ENCODE measurements around the gene MS4A4E. TPM values are rescaled to one million over a fixed set of nuclear protein-coding genes. Genes with fewer than 3 reads are reported as not detected.

The MS4A4E gene
- not detected in 2 replicates for total RNA-seq

- no peak for DNase-seq (ENCODE audit: low read depth in 2 of 2)
Measured at GRCh38 chr11:60242740-60243239, at the start of gene MS4A4E. Gene MS4A4E, minus strand, starts transcription at chr11:60243137. Its CDS starts 13,082 bp downstream, at chr11:60230055.

- DNase-seq (ENCODE audit: low read depth in 2 of 2) = no peak
Measured at GRCh38 chr11:60292145-60292544, 49.2 kb upstream of the MS4A4E start.

GRCh38 chr11:60288531-60288930 lies 45.6 kb upstream of the MS4A4E start:
- DNase-seq (ENCODE audit: low read depth in 2 of 2) = no peak

- DNase-seq (ENCODE audit: low read depth in 2 of 2) = peak in 1 of 2 donors; percentile 21
Measured at GRCh38 chr11:60285411-60286126, 42.6 kb upstream of the MS4A4E start.

- DNase-seq (ENCODE audit: low read depth in 2 of 2) = no peak
Measured at GRCh38 chr11:60282286-60282685, 39.3 kb upstream of the MS4A4E start.

GRCh38 chr11:60281485-60281884 lies 38.5 kb upstream of the MS4A4E start:
- no peak for DNase-seq (ENCODE audit: low read depth in 2 of 2)

- no peak for DNase-seq (ENCODE audit: low read depth in 2 of 2)
Measured at GRCh38 chr11:60280412-60280811, 37.5 kb upstream of the MS4A4E start, which contains the start of gene MS4A4A. Gene MS4A4A, plus strand, starts transcription at chr11:60280666. Its CDS starts 10 bp downstream, at chr11:60280676.

- no peak for DNase-seq (ENCODE audit: low read depth in 2 of 2)
Measured at GRCh38 chr11:60274416-60274815, 31.5 kb upstream of the MS4A4E start.

- peak; percentile 7 to 50 for DNase-seq (ENCODE audit: low read depth in 2 of 2)
Measured at GRCh38 chr11:60265373-60266214, 22.7 kb upstream of the MS4A4E start.

GRCh38 chr11:60264644-60265043 lies 21.7 kb upstream of the MS4A4E start:
- DNase-seq (ENCODE audit: low read depth in 2 of 2) = no peak

GRCh38 chr11:60263402-60263801 lies 20.5 kb upstream of the MS4A4E start:
- DNase-seq (ENCODE audit: low read depth in 2 of 2) = no peak

GRCh38 chr11:60261014-60261413 lies 18.1 kb upstream of the MS4A4E start:
- no peak for DNase-seq (ENCODE audit: low read depth in 2 of 2)

GRCh38 chr11:60257956-60258722 lies 15.2 kb upstream of the MS4A4E start:
- no peak for DNase-seq (ENCODE audit: low read depth in 2 of 2)

GRCh38 chr11:60252213-60253108 lies 9.5 kb upstream of the MS4A4E start:
- peak in 1 of 2 donors; percentile 8 for DNase-seq (ENCODE audit: low read depth in 2 of 2)

- DNase-seq (ENCODE audit: low read depth in 2 of 2) = peak; percentile 12 to 56
Measured at GRCh38 chr11:60251485-60252212, 8.7 kb upstream of the MS4A4E start.

GRCh38 chr11:60241786-60242185 lies 1.2 kb downstream of the MS4A4E start:
- no peak for DNase-seq (ENCODE audit: low read depth in 2 of 2)

- no peak for DNase-seq (ENCODE audit: low read depth in 2 of 2)
Measured at GRCh38 chr11:60240662-60241061, 2.3 kb downstream of the MS4A4E start.

GRCh38 chr11:60235321-60235720 lies 7.6 kb downstream of the MS4A4E start:
- DNase-seq (ENCODE audit: low read depth in 2 of 2) = no peak

GRCh38 chr11:60230681-60231080 lies 12.3 kb downstream of the MS4A4E start:
- DNase-seq (ENCODE audit: low read depth in 2 of 2) = no peak

- DNase-seq (ENCODE audit: low read depth in 2 of 2) = no peak
Measured at GRCh38 chr11:60222141-60222540, 20.8 kb downstream of the MS4A4E start.

Data from dermis microvascular lymphatic vessel endothelial cell (primary cell).